M059J (cell line): ENCODE results near the gene CPNE4. TPM values are rescaled to one million over a fixed set of nuclear protein-coding genes. Genes with fewer than 3 reads are reported as not detected.

ENCODE experiments used
- DNase-seq: peaks from one replicate; pipeline ENCODE4 v3.0.0-alpha.2; 2012; ENCODE audit warnings: low read depth
- total RNA-seq: library from RNA; depleted of rRNA; stranded (reverse); fragments of >200 nt; shearing (Covaris generic); gene quantifications from 2 replicates; pipeline ENCODE4 v1.2.3, GENCODE V29; 2014

The CPNE4 gene
- total RNA-seq, 1 experiment from 2014 or later, result 0.32 TPM

DNA sequence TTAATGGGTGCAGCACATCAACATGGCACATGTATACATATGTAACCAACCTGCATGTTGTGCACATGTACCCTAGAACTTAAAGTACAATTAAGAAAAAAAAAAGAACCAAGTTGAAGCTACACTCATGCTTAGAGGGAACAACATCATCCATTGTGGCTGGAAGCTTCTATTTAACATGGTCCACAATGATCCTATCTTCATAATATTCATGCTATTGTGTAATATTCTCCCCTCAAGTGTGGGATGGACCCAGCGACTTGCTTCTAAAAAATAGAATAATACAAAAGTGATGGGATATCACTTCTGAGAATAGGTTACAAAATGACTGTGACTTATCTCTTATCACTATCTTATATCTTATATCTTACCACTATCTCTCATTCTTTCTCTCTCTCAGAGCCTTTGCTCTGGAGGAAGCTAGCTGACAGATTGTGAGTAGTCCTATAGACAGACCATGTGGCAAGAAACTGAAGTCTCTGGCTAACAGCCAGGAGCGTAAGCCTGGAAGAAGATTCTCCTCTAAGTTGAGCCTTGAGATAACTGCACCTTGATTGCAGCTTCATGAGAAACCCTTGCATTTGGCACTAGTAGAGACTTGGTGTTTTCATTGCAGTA is 333.6 kb downstream of the CPNE4 start:
- DNase-seq, result no peak

DNA sequence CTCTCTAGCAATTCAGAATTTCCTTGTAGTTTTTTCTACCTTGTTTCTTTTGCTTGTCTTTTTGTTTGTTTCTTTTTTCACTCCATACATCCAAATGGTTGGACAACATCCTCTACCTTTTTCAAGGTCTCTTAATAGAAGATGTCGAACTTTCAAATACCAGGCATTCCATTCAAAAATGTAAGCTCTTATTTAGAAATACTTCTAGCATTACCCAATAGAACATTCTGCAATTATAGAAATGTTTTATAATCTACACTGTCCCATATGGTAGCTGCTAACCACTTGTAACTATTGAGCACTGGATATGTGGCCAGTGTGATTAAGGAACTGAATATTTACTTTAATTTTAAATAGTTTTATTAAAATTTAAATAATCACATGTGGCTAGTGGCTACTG is 335.8 kb downstream of the CPNE4 start:
- no peak for DNase-seq

DNA sequence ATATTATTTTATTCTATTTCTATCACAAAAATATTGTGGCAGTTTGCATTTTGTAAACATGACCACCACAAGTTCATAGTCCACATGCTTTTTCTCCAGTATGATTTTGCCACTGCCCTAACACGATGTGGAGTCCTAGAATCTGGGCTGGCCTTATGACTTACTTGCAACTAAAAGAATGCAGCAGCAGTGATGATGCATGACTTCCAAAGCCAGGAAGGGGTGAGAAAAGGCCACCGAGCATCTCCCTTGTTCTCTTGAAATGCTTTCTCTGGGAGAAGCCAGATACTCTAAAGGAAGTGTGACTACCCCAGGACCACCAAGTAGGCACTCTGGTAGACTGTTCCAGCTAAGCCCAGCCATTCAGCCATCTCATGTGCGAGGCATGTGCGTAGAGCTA is 340.4 kb downstream of the CPNE4 start:
- no peak for DNase-seq

DNA sequence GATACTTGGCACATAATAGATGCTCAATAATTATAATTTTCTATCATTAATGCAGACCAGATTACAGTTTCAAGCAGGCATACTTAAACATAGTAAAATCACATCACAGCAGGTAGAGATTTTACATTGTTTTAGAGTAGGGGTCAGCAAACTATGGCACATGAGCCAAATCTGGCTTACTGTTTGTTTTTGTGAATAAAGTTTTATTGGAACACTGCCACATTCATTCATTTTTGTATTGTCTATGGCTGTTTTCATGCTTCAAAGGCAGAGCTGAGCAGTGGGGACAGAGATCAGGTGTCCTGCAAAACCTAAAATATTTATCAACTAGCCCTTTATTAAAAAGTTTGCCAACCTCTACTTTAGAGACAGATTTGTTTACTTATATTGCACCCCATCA is 342.5 kb downstream of the CPNE4 start:
- DNase-seq, result no peak

DNA sequence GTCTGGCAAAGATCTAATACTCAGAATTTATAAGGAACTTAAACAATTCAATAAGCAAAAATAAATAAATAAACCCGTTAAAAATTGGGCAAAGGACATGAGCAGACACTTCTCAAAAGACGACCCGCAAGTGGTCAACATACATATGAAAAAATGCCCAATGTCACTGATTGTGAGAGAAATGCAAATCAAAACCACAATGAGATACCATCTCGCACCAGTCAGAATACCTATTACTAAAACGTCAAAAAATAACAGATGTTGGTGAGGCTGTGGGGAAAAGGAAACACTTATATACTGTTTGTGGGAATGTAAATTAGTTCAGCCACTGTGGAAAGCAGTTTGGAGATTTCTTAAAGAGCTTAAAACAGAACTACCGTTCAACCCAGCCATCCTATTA is 344.0 kb downstream of the CPNE4 start:
- no peak for DNase-seq

DNA sequence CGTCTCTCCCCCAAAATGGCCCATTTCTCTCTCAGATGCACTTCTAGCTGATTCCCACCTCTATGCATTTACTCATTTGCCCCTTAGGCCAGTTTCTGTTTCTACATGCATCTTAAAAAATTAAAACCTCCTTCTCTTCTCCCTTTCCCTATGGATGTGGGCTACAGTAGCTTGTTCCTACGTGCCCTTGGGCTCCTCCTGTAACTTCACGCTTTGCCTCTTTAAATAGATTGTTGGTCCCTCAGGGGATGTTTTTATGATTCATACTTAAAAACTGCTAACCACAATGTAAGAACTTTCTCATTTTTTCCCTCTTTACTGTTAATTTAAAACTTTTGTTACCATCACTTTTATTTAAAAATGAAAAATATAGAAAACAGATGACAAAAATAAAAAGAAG is 346.4 kb downstream of the CPNE4 start:
- peak; percentile 27 for DNase-seq

DNA sequence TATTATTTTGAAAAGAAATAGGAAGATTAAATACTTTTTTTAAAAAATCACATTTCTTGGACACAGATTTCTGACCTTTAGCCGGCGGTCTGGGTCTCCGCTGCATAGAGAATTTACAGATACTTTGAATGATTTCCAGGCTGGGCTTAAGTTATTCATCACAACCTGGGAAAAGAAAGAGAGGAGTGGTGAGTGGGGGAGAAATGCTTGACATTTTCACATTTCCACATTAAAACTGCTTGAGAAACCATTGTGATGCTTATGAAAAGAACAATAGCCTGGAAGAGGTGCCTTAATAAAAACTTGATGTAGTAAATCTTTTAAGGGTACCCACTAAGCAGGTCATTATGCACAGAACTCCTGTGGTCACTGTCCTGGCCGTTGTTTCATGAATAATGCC is 365.2 kb downstream of the CPNE4 start:
- DNase-seq, result no peak

DNA sequence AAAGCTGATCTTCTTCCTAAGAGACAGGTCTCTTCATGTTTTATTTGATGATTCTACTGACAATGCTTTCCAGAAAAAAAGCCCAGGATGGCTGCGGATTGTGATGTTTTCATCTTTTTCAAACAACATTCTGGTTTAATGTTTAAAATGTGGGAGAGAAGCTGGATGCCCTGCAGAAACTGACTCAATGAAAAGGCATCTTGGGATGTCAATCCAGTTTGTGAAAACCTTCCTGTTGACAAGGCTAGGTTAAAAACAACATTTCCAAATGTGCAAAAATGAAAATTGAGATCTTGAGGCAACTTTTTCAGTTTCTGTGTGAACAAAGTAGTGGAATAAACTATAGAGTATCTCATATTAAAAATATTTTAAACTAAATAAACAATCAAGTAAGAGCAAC is 376.0 kb downstream of the CPNE4 start:
- DNase-seq, result no peak

DNA sequence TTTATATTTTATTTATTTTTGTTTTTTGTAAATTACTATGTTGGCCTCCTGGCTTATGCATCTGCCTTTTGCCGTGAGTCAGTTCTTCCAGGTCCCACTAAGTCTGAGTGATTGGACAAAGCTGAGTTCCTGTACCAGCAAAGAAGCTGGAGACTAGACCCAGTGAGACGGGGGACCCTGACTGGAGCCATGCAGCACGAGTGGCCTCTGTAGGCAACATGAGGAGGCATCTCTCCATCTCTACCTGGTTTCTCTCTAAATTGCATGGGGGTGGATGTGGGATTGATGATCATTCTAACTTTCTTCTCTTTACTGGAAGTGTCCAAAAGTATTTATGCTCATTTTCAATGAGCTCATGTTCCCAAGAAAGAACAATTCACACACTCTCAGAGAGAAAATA is 376.7 kb downstream of the CPNE4 start:
- DNase-seq, result peak; percentile 13

DNA sequence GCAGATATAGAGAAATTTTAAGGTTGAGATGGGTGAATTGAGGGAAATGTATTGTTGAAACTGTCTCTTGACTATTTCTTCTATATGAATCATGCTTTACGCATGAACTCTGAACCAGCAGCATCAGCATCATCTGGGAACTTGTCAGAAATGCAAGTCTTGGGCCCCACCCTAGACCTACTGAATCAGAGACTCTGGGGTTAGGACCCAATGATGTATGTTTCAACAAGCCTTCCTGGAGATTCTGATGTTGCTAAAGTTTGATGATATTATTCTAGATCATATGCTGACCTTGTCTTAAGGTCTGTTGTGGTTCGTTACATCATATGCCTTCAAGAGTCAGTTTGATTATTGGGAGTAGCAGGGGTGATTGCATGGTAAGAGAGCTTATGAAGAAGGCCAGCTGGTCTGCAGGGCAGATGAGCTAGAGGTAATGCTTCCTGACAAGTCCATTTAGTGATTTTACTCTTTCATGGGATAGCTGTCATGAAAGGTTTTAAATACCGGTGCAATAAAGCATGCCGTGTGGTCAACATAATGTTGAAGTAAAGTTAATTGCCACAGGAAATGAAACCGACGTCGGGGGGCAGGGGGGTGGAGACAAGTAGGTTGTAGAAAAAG is 379.6 kb downstream of the CPNE4 start:
- DNase-seq, result no peak

DNA sequence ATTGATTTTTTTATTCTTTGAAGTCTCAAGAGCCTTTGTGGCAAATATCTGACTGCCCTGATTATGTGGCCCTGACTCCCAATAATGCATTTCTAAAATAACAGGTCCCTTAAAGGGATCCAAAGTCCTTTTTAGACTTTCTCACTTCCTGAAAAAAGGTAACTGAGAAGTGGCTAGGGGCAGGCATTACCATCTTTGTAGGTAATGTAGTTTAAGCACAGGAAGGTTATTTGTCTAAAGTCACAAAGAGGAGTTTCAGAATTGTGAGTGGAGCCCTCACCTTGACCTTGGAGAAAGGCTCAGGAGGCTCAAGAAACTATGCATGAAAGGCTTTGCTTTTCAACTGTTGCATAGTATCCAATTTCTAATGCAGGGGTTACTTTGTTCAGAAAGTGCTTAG is 389.2 kb downstream of the CPNE4 start:
- DNase-seq, result no peak

DNA sequence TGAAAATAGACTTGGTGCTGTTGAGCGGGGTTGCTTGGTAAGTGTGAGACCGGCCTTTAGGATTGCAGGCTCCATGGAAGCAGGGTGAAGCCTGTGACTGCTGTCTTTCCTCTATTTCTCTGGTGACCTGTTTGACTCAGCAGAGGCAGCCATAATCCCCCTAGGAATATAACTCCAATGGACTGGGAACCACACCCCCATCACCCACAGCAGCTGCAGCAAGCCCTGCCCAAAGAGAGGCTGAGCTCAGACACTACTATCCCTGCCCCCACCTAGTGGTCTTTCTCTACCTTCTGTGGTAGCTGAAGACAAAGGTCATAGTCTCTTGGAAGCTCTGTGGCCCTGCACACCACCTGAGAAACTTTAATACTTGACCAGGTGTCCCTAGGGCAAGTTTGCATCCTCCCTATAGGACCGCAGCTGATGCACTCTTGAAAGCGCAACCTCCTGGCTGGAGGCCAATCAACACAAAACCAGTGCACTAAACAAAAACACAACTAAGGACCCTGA is 398.5 kb downstream of the CPNE4 start:
- no peak for DNase-seq

DNA sequence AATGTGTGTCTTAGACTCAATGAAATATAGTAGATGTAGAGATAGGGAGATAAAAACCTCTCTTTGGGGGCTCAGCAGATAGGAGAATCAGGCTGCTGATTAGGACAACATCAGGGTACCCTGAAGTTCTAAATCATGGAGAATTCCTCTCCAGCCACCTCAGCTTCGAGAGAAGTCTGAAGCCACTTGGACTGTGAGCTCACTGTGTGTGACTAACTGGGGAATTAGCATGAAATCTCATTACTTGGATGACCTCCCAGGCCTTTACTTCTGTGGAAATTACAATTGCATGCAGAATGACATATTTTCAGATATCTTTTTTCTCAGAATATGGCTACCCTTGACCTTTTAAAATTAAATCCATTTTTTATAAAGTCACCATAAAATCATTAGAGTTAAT is 404.0 kb downstream of the CPNE4 start:
- peak; percentile 3 for DNase-seq

DNA sequence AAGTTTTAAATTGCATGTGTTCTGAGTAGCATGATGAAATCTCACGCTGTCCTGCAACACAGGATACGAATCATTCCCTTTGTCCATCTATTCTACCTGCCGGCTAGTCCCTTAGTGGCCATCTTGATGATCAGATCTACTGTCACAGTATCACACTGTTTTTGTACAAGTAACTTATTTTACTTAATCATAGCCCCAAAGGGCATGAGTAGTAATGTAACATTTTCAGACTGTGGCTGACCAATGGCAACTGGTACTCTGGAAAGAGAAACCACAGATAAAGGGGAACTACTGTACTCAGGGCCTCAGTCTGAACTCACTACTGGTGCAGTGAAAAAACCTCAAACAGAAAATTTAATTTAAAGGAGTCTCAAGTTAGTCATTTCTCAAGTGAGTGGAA is 404.7 kb downstream of the CPNE4 start:
- no peak for DNase-seq

DNA sequence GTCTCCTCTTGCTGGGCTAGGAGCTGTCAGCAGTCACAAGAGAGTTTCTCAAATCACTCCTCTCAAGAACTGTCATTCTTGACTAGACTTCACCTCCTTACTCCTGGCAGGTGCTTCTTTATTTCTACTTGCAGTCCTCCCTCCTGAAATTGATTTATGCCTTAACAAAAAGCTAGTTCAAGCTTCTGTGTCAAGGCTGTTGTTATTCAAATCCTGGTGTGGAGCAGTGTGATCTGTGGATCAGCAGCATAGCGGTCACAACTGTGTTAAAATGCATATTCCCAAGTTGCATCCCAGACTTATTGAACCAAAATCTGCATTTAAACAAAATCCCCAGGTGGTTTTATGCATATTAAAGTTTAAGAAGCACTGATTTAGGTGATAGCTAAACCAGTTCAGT is 411.4 kb downstream of the CPNE4 start:
- no peak for DNase-seq

DNA sequence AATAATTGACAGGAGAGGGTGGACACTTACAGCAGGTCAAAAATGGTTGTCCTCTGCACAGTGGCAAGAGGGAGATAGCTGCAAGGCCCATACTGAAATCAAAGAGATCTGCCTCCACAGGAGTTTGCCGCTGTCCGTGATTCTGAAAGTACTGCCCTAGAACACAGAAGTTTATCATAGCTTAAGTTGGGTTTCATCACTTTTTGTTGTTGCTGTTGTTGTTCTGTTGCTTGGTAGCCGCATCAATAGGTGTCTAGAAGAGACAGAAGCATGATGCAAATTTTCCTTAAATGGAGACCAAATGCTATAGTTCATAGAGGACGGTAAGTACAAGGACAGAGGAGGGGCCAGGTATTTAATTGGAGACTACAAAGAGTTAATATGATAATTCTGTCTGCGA is 412.1 kb downstream of the CPNE4 start:
- DNase-seq, result no peak

DNA sequence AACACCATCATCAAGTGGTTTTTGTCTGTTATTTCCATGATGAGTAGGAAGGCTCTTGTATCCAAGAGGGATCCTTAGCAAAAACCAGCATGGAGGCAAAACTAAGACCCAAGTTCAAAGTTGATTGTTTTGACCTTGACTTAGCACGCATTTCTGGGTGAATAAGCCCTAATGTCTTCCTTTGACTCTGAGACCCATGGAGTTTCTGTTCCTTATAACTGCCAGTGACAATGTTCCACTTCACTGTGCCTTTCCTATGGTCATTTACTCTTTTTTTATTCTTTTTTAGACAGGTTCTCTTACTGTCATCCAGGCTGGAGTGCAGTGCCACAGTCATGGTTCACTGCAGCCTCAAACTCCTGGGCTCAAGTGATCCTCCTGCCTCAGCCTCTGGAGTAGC is 413.8 kb downstream of the CPNE4 start:
- no peak for DNase-seq

DNA sequence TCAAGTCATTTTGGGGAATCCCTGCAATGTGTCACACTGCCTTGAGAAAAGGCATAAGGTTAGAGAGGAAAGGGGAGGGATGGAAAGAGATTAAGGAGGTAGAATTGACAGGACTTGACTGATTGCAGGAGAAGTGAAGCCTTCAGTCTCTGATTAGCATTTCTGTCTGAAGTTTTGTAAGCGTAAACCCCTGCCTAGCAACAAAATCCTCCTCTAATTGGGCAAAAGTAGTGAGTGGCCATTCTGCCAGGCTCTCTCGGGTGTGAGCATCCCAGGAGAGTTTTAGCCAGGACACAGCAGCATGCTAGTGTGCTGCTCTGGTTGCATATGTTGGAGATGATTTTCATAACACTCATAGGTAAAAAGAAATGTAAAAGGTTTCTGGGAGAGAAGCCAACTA is 415.0 kb downstream of the CPNE4 start:
- DNase-seq, result no peak

DNA sequence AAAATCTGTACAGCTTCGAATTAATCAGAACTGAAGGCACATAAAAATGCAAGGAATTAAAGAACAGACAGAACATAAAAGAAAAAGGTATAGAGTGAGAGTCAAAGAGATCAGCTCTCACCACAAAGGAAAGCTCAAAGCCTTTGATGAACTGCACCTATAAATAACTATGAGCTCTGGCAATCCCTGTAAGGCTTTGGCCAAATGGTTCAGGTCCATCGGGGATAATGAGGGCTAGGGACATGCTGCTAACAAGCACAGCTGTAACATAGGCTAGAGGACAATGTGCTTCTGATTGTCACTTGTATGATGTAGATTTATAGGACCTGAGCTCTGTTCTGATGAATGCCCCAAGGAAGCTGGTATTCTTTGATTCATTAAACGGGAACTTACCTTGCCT is 418.1 kb downstream of the CPNE4 start:
- no peak for DNase-seq

DNA sequence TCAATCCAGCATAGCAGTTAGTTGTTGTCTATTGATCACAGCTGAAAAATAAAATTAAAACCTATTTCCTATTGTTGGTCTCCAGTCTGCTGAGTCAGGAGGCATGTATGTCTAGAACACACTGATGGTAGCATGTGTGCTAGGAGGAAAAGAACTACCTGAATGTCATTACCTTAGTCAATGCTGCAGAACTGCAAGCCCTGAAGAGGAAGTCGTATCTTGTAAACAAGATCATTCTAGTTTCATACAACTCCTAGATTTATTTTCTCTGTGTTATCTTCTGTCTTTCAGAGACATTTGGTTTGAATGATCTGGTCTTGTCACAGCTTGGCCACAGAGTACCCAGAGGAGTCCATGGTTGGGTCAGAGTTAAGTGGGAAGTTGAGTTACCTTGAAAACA is 422.1 kb downstream of the CPNE4 start:
- DNase-seq, result no peak

DNA sequence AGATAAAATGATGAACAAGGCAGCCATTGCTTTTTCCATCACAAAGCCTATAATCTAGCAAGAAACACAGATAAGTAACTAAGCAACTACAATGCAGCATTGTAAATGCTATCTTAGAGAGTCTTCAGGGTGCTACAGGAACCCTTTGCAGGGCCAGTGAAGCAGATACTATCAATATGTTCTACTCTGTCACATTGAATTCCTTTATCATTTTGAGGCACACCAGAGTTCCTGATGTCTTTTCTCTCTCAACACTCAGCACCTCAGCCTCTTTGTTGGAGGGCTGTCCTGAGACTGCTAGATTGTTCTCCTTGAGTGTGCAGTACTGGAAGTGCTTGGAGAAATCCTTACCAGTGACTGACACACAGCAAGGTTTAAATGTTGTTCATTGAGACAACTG is 424.6 kb downstream of the CPNE4 start:
- DNase-seq, result no peak

DNA sequence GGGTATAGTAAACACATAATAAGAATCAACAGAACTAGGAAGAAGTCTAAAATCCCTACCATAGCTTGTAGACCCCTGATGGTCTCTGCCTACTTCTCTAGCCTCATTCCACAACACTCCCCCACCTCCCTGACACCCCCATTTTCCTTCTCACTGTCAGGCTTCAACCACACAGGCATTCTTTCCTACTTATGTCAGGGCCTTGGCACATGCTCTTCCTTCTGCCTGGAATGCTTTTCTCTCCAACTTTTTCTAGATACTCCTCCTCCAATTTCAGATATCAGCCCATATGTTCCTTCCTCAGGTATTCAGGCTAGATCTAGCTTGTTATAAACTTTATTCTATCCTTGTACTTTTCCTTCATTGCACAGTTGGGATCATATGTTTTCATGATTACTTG is 426.1 kb downstream of the CPNE4 start:
- DNase-seq, result no peak

DNA sequence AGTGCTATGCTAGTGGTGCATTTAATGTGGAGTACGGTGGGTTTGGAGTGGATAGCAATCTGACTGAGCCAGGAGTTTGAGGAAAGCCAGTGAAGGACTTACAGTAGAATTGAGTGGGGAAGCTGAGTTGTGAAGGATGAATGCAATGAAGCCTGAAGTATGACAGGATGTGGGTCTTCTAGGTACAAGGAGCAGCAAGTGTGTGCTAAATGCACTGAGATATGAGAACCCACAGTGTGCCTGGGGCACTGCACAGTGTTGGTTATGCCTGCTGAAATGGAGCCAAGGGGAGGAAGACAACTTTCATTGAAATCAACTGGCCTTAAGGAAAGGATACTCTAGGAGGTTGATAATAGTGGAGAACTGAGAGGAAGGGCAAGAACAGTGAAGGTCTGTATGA is 426.5 kb downstream of the CPNE4 start:
- DNase-seq, result no peak

DNA sequence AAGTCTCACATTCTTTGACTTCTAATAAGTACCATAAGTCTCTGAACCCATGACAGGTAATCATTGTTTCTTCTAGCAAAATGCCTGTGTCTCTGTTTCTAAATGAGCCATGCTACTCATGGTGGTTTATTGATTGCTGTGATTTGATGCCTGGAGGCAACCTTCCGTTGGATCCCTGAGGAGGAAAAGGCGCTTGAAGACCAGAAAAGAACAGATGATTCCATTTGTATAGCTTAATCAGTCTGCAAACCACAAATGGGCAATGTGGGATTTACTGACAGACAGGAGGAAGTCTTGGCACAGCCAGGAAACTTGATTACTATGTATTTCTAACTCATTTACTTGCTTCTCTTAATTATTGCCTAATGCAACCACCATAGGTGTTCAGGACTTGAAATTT is 428.9 kb downstream of the CPNE4 start:
- DNase-seq, result no peak
